ENCODE results near the gene STXBP6.
"Not testable (repeated sequence)": the region's sequence is repeated elsewhere in the genome, so short reads cannot be mapped to it uniquely, and the experiment has no call there.

The STXBP6 gene

GRCh38 chr14:24954700-24955037 is 95.3 kb downstream of the STXBP6 start:
- no peak for DNase-seq (ENCODE audit: low read depth)

GRCh38 chr14:24954037-24954699 is 95.8 kb downstream of the STXBP6 start:
- DNase-seq (ENCODE audit: low read depth): no peak

- no peak for DNase-seq (ENCODE audit: low read depth)
Measured at GRCh38 chr14:24952851-24953666, 96.9 kb downstream of the STXBP6 start.

GRCh38 chr14:24948261-24948847 is 101.6 kb downstream of the STXBP6 start:
- DNase-seq (ENCODE audit: low read depth): no peak

GRCh38 chr14:24947131-24947530 is 102.8 kb downstream of the STXBP6 start:
- no peak for DNase-seq (ENCODE audit: low read depth)

- no peak for DNase-seq (ENCODE audit: low read depth)
Measured at GRCh38 chr14:24944800-24945199, 105.1 kb downstream of the STXBP6 start.

- DNase-seq (ENCODE audit: low read depth): no peak
Measured at GRCh38 chr14:24943024-24943423, 106.9 kb downstream of the STXBP6 start.

- DNase-seq (ENCODE audit: low read depth): no peak
Measured at GRCh38 chr14:24941719-24942118, 108.2 kb downstream of the STXBP6 start.

- DNase-seq (ENCODE audit: low read depth): no peak
Measured at GRCh38 chr14:24940213-24940783, 109.6 kb downstream of the STXBP6 start.

GRCh38 chr14:24938593-24938992 is 111.4 kb downstream of the STXBP6 start:
- DNase-seq (ENCODE audit: low read depth): no peak

GRCh38 chr14:24937300-24937699 is 112.6 kb downstream of the STXBP6 start:
- DNase-seq (ENCODE audit: low read depth): no peak

GRCh38 chr14:24936773-24937172 is 113.2 kb downstream of the STXBP6 start:
- DNase-seq (ENCODE audit: low read depth): not testable (repeated sequence)

GRCh38 chr14:24935796-24936195 is 114.2 kb downstream of the STXBP6 start:
- no peak for DNase-seq (ENCODE audit: low read depth)

GRCh38 chr14:24928386-24928900 is 121.5 kb downstream of the STXBP6 start:
- no peak for DNase-seq (ENCODE audit: low read depth)

GRCh38 chr14:24927809-24928208 is 122.1 kb downstream of the STXBP6 start:
- DNase-seq (ENCODE audit: low read depth): no peak

- no peak for DNase-seq (ENCODE audit: low read depth)
Measured at GRCh38 chr14:24925771-24926374, 124.1 kb downstream of the STXBP6 start.

- no peak for DNase-seq (ENCODE audit: low read depth)
Measured at GRCh38 chr14:24924544-24924943, 125.4 kb downstream of the STXBP6 start.

GRCh38 chr14:24921903-24922302 is 128.0 kb downstream of the STXBP6 start:
- no peak for DNase-seq (ENCODE audit: low read depth)

- no peak for DNase-seq (ENCODE audit: low read depth)
Measured at GRCh38 chr14:24920265-24921075, 129.5 kb downstream of the STXBP6 start.

GRCh38 chr14:24918822-24919221 is 131.1 kb downstream of the STXBP6 start:
- no peak for DNase-seq (ENCODE audit: low read depth)

- DNase-seq (ENCODE audit: low read depth): no peak
Measured at GRCh38 chr14:24915958-24916595, 133.9 kb downstream of the STXBP6 start.

All from T-helper 22 cell (primary cell).